Measurements from ENCODE around the gene GABRP.

Gene GABRP

GRCh38 chr5:170787216-170787615 lies 3.7 kb downstream of the GABRP start:
- ChIA-PET CTCF (interaction anchor here (10.3 kb wide), 1 partner anchor 40 kb away, joined by 253 read pairs; no protein-coding TSS in a partner anchor), POLR2A (no interaction called here)
- Histone ChIP-seq H3K9me3 (ENCODE audit: control insufficient read depth, insufficient read depth, low read depth, low read length) (no peaks in the 10 kb centered on the region), H3K27ac (ENCODE audit: extremely low read depth, low read depth, low read length) (no peak overlapping the region), H3K36me3 (ENCODE audit: control insufficient read depth in 2 of 2, insufficient read depth in 1 of 2, low read length in 2 of 2) (no peaks in the 10 kb centered on the region), H3K4me3 (ENCODE audit: low read depth, low read length) (no peak overlapping the region), H3K4me1 (ENCODE audit: control insufficient read depth, insufficient read depth, low read length) (peaks cover 5% of the 10 kb centered on the region)
- TF ChIP-seq PRDM10 (tag by site-specific recombination; IDR thresholded peaks at IDR 0.05), result no peak
- TF ChIP-seq PATZ1 (tag by site-specific recombination; IDR thresholded peaks at IDR 0.05), result no peak
- TF ChIP-seq ZNF221 (tag by site-specific recombination; IDR thresholded peaks at IDR 0.05; ENCODE audit: borderline replicate concordance), result no peak
- no peak for TF ChIP-seq ZNF645 (tag by site-specific recombination; IDR thresholded peaks at IDR 0.05)
- no peak for TF ChIP-seq YY2 (tag by site-specific recombination; IDR thresholded peaks at IDR 0.05)

GRCh38 chr5:170788626-170789304 lies 5.2 kb downstream of the GABRP start:
- CTCF ChIA-PET, result interaction anchor here (0.6 to 10.3 kb wide), 7 partner anchors 10 to 549 kb away, joined by 3 to 253 read pairs (median 4); no protein-coding TSS in a partner anchor
- TF ChIP-seq ZNF623 (tag by site-specific recombination; IDR thresholded peaks at IDR 0.05), result no peak
- no peak for TF ChIP-seq ZNF423 (tag by site-specific recombination; IDR thresholded peaks at IDR 0.05)
- no peak for TF ChIP-seq ZNF433 (tag by site-specific recombination; IDR thresholded peaks at IDR 0.05; ENCODE audit: low read depth)
- TF ChIP-seq ZNF174 (tag by site-specific recombination; IDR thresholded peaks at IDR 0.05), result no peak
- no peak for TF ChIP-seq KLF17 (tag by site-specific recombination; IDR thresholded peaks at IDR 0.05)
- TF ChIP-seq GLI2 (tag by site-specific recombination; IDR thresholded peaks at IDR 0.05; ENCODE audit: borderline replicate concordance, low read depth), result no peak
- TF ChIP-seq ZNF580 (tag by site-specific recombination; IDR thresholded peaks at IDR 0.05), result no peak
- TF ChIP-seq ZNF394 (tag by site-specific recombination; IDR thresholded peaks at IDR 0.05; ENCODE audit: borderline replicate concordance), result no peak
- TF ChIP-seq ZNF585B (tag by site-specific recombination; IDR thresholded peaks at IDR 0.05), result no peak
- no peak for TF ChIP-seq ZNF211 (tag by site-specific recombination; IDR thresholded peaks at IDR 0.05; ENCODE audit: low read depth)
- TF ChIP-seq ZNF660 (tag by site-specific recombination; IDR thresholded peaks at IDR 0.05), result no peak
- no peak for TF ChIP-seq ZNF843 (tag by site-specific recombination; IDR thresholded peaks at IDR 0.05)
- TF ChIP-seq ZNF302 (tag by site-specific recombination; IDR thresholded peaks at IDR 0.05; ENCODE audit: low read depth), result no peak
- TF ChIP-seq SALL2 (tag by site-specific recombination; IDR thresholded peaks at IDR 0.05; ENCODE audit: borderline replicate concordance), result no peak
- POLR2A ChIA-PET, result no interaction called here
- no peaks in the 10 kb centered on the region for H3K4me1 ChIP-seq (ENCODE audit: control insufficient read depth, insufficient read depth, low read length)
- no peak overlapping the region for H3K27ac ChIP-seq (ENCODE audit: extremely low read depth, low read depth, low read length)
- H3K36me3 ChIP-seq (ENCODE audit: control insufficient read depth in 2 of 2, insufficient read depth in 1 of 2, low read length in 2 of 2), result no peaks in the 10 kb centered on the region
- H3K9me3 ChIP-seq (ENCODE audit: control insufficient read depth, insufficient read depth, low read depth, low read length), result no peaks in the 10 kb centered on the region
- H3K4me3 ChIP-seq (ENCODE audit: low read depth, low read length), result no peak overlapping the region

Measured in HEK293 (cell line).